MV-4-11 (cell line): ENCODE results near the gene FBXW9.
A peak's percentile ranks its signal among the peaks of the same experiment; 100 is the strongest.

ENCODE experiments used
- DNase-seq: peaks from one replicate; lab custom pipeline; 2025; lab: John Stamatoyannopoulos, UW

Gene FBXW9

GRCh38 chr19:12680034-12680433 lies 16.4 kb downstream of the FBXW9 start:
- no peak for DNase-seq

- peak; percentile 27 for DNase-seq
Measured at GRCh38 chr19:12678039-12678438, 18.4 kb downstream of the FBXW9 start.

- DNase-seq: no peak
Measured at GRCh38 chr19:12676928-12677327, 19.5 kb downstream of the FBXW9 start.

DNA sequence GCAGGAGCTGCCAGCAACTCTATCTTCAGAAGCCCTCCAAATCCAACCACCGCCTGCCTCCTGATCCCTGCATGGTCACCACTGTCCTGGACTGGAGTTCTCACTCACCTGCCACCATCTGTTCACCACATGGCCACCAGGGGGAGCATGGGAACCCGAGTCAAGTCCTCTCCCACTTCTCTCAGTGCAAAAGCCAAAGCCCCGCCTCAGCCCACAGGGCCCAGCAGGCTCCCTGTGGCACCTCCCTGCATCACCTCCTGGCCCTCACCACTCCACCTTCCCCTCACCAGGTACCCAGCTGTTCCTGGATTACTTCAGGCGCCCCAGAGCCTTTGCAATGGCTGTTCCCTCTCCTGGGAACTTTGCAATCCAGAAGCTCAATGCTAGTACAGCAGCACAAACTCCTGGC lies 20.0 kb downstream of the FBXW9 start:
- peak; percentile 76 for DNase-seq

DNA sequence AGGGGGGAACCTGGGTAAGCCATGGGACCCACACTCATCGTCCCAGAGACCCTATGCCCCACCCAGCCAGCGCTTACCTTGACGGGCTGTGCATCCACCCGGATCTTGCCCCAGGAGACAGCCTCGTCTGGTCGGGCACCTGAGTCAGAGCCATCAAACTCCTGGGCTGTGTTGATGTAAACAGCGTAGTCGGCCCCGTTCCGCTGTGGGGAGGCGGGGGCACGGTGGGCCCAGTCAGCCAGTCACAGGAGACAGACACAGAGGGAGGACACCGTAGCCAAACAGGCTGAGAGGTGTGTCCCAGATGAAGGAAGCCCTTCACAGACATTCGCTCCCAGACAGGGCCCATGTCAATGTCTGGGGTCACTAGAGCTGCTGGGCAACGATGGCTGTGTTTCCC lies 20.5 kb downstream of the FBXW9 start:
- DNase-seq: no peak

GRCh38 chr19:12675399-12675798 lies 21.0 kb downstream of the FBXW9 start:
- DNase-seq: no peak

DNA sequence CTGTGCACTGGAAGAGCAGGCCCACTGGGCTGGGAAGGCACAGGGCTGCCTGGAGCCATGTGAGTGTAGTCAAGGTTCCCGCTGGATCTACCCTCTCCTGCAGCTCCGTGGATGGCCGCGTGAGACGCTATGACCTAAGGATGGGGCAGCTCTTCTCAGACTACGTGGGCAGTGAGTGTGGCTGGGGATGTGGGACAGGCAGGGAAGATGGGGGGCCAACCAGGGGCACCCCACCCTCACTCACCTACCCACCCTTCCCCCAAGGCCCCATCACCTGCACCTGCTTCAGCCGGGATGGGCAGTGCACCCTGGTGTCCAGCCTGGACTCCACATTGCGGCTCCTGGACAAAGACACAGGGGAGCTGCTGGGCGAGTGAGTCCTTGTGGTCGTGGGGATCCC lies 23.7 kb downstream of the FBXW9 start:
- DNase-seq: no peak

- no peak for DNase-seq
Measured at GRCh38 chr19:12670159-12670928, 26.1 kb downstream of the FBXW9 start.

DNA sequence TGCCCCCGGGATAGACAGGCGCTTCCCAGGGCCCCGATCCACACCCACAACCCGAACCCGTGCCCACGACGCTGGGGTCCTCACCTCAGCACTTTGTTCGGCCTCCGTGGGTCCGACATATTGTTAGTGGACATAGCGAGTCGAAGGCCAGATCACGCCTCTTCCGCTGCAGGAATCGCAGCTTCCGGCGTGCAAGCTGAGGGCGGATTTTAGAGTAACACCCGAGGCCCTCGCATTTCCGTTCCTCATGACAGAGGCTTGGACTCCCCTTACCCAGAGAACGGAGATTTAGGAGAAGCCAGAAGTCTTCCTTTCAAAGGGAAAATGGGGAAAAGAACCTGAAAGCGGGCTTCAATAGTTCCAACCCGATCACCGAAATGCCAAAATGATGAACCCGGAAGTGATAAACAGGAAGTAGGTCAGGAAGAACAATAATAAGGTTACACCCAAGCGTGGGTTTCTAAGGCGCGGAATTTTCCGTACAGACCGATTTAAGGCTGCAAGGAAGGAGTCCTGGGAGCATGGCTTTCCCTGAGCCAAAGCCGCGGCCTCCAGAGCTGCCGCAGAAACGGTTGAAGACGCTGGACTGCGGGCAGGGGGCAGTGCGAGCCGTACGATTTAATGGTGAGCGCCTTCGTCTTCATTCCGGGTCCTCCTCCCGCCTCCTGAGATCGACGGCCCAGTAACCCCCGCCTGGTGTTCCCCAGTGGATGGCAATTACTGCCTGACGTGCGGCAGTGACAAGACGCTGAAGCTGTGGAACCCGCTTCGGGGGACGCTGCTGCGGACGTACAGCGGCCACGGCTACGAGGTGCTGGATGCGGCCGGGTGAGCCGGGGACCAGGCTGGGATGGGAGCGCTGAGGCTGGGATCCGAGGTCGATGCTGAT lies 26.9 kb downstream of the FBXW9 start:
- DNase-seq: peak; percentile 84

DNA sequence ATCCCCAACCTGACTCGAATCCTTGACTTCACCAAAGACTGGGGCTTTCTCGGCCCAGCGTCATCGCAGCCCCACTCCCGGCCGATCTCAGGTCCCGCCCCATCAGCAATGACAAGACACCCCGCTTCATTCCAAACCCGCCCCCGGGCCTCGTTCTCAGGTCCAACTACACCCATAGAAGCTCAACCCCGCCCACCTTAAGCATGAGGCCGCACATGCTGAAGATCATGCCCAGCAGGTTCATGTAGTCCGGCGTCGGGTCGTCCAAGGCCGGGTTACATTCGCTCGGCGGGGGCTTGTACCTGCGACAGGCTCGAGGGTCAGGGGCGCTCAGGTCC lies 27.5 kb downstream of the FBXW9 start:
- peak; percentile 52 for DNase-seq

DNA sequence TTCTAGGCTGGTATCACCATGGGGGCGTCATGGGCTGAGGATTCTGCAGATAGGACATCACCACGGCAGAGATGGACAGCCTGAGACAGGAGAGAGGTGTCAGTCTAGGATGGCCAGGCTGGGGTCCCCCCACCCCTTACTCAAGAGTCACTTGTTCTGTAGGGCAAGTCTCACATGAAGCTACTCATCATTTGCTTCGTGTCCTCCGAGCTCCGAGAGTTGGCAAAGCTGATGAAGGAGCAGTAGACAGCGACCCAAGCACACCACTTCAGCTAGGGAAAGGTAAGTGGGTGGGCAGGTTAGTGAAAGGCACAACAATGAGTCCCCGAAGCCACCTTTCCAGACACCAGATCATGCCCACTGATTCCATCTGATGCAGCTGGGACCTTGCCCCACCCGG lies 28.1 kb downstream of the FBXW9 start:
- no peak for DNase-seq

GRCh38 chr19:12667731-12668302 lies 28.6 kb downstream of the FBXW9 start:
- DNase-seq: no peak

DNA sequence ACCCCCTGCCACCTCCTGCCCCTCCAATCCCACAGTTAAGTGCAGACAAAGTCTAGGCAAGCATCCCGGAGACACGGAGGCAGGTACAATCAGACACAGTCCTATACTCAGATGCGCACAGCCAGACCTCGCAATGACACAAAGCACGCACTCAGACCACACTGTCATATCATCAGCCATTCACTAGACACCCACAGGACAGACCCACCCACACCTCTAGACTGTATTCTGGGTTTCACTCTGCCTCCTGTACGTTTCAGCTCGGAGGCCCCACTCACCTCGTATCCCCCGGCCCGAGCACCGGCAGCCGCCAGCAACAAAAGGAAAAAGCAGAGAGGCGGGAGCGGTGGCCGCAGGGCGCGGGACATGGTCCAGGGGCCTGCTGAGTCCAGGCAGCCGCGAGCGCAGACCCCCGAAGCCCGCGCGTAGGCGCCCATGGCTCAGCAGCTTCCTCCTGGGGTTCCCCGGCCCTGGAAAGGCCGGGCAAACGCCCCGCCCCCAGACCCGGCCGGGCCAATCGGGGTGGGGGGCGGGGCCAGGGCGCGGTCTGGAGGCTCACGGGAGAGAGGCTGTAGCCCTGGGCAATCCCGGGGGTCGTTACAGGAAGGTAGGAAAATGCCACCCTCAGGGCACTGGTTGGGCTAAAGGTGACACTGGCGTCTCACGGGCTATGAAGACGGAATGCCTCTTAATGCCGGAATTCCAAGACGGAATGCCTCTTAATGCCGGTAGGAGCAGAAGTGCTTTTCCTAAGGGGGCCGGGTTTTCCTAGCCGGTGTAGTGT lies 30.0 kb downstream of the FBXW9 start, which contains the start of the genes MAN2B1 and WDR83:
Gene MAN2B1 (minus strand): TSS at position 478 of the 784 bp plus-strand sequence. CDS start 41 bp downstream, at position 437.
Gene WDR83 (plus strand): TSS at position 543 of the 784 bp plus-strand sequence. CDS start 2,984 bp downstream, outside the sequence.
- peak; percentile 81 for DNase-seq

DNA sequence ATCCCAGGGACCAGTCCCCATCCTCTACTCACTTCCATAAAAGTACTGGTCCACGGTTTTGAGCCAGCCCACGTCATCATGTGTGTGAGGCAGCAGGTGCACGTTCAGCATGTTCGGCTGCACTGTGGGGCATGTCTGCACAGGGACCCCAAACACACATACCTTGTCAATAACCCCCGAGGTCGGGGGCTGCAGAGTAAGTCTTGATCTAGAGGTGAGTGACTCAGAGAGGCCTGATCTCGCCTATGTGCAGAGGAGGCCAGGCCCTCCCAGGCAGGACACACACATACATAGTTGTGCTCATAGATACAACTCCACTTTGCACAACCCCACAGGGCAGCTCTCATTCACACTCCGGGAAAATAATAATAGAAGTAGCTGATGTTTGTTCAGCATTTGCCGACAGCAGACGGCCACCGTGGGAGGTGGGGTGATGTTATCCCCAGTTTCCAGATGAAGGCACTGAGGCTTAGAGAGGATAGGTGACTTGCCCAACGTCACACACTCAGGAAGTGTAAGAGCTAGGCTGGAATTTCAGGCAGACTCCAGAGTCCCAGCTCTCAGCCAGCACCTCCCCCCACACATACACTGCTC lies 30.7 kb downstream of the FBXW9 start:
- DNase-seq: peak; percentile 31

- DNase-seq: peak; percentile 100
Measured at GRCh38 chr19:12665281-12665573, 31.2 kb downstream of the FBXW9 start.

GRCh38 chr19:12664406-12665280 lies 31.8 kb downstream of the FBXW9 start:
- peak; percentile 11 for DNase-seq

DNA sequence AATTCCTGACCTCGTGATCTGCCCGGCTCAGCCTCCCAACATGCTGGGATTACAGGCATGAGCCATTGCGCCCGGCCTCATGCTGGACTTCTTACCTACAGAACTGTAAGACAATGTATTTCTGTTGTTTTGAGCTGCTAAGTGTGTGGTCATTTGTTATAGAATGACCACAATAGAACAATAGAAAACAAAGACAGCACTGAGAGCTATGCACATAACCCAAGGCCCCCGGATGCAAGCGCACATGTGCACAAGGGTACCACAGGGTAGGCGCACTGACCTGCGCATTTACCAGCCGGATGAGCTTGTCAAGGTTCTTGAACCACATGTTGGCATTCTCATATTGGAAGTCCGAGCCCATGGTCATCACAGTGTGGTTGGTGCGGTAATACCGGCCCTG lies 35.5 kb downstream of the FBXW9 start:
- no peak for DNase-seq

- no peak for DNase-seq
Measured at GRCh38 chr19:12657966-12658365, 38.5 kb downstream of the FBXW9 start.

GRCh38 chr19:12656899-12657571 lies 39.4 kb downstream of the FBXW9 start:
- DNase-seq: no peak

GRCh38 chr19:12655546-12655945 lies 40.9 kb downstream of the FBXW9 start:
- DNase-seq: no peak
